IPS-18a (cell line): ENCODE measurements around the gene ATMIN.

Source experiments
- H3K27ac ChIP-seq: one replicate; pipeline ENCODE4 v1.5.1; 2013; ENCODE audit warnings: low read length
- H3K27me3 ChIP-seq: one replicate; pipeline ENCODE4 v1.6.1; 2013; ENCODE audit warnings: mild to moderate bottlenecking, low read length; ENCODE audit not compliant: control insufficient read depth, insufficient read depth
- H3K36me3 ChIP-seq: one replicate; pipeline ENCODE4 v1.6.1; 2013; ENCODE audit warnings: low read depth, low read length; ENCODE audit not compliant: control insufficient read depth
- H3K4me1 ChIP-seq: one replicate; pipeline ENCODE4 v1.6.1; 2013; ENCODE audit warnings: low read depth, low read length; ENCODE audit not compliant: control insufficient read depth
- H3K4me3 ChIP-seq: one replicate; pipeline ENCODE4 v1.5.1; 2013; ENCODE audit warnings: low read length
- H3K9ac ChIP-seq: one replicate; pipeline ENCODE4 v1.6.1; 2013; ENCODE audit warnings: mild to moderate bottlenecking, low read length, moderate library complexity
- H3K9me3 ChIP-seq: one replicate; pipeline ENCODE4 v1.6.1; 2013; ENCODE audit warnings: low read depth, low read length; ENCODE audit not compliant: control insufficient read depth

ATMIN gene

GRCh38 chr16:81035398-81035974 is at the start of gene ATMIN:
Gene ATMIN (plus strand): TSS chr16:81035842. CDS start chr16:81035871, 29 bp downstream.
- no peak within 1 kb of the TSS for H3K27ac ChIP-seq
- peak within 1 kb of the TSS; percentile 90 for H3K4me3 ChIP-seq
- no peaks in the 10 kb centered on the region for H3K9me3 ChIP-seq
- H3K9ac ChIP-seq = peak within 1 kb of the TSS; percentile 84
- H3K36me3 ChIP-seq = peaks cover 8% of the 10 kb centered on the region
- no peaks in the 10 kb centered on the region for H3K27me3 ChIP-seq
- H3K4me1 ChIP-seq = no peaks in the 10 kb centered on the region

GRCh38 chr16:80986557-80986956 is 49.1 kb upstream of the ATMIN start:
- H3K9me3 ChIP-seq = no peaks in the 10 kb centered on the region
- no peak overlapping the region for H3K9ac ChIP-seq
- H3K4me3 ChIP-seq = no peak overlapping the region
- no peak overlapping the region for H3K27ac ChIP-seq
- H3K4me1 ChIP-seq = peaks cover 21% of the 10 kb centered on the region
- H3K27me3 ChIP-seq = peaks cover 22% of the 10 kb centered on the region
- H3K36me3 ChIP-seq = peaks cover 8% of the 10 kb centered on the region

- Histone ChIP-seq H3K4me1 (peaks cover 21% of the 10 kb centered on the region), H3K27me3 (peaks cover 22% of the 10 kb centered on the region), H3K4me3 (no peak overlapping the region), H3K9ac (no peak overlapping the region), H3K9me3 (no peaks in the 10 kb centered on the region), H3K27ac (no peak overlapping the region), H3K36me3 (peaks cover 11% of the 10 kb centered on the region)
These were observed 46.9 kb upstream of the ATMIN start for GRCh38 chr16:80988756-80989155.

DNA sequence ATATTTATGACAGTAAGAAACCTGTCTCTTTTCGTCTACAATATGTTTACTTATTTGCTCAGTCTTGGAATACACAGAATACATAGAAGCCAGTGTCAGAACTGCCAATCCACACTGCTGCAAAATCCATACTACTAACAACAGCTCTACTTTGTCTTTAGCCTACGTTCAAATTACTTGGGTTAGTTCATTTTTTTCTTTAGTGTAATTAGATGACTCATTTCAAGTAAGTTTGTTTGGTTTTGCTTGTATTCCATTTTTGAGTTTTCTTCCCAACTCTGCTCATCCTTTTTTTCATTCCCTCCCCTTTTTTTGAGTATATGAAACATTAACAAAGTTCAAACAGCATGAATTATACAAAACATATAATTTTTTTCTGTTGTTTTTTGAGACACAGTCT is 45.8 kb upstream of the ATMIN start:
- H3K9ac ChIP-seq = no peak overlapping the region
- H3K4me3 ChIP-seq = no peak overlapping the region
- peaks cover 21% of the 10 kb centered on the region for H3K4me1 ChIP-seq
- H3K27me3 ChIP-seq = peaks cover 22% of the 10 kb centered on the region
- H3K27ac ChIP-seq = no peak overlapping the region
- H3K36me3 ChIP-seq = peaks cover 8% of the 10 kb centered on the region
- H3K9me3 ChIP-seq = no peaks in the 10 kb centered on the region

- Histone ChIP-seq H3K4me3 (no peak overlapping the region), H3K9ac (no peak overlapping the region), H3K9me3 (no peaks in the 10 kb centered on the region), H3K4me1 (peaks cover 21% of the 10 kb centered on the region), H3K27me3 (peaks cover 22% of the 10 kb centered on the region), H3K36me3 (peaks cover 6% of the 10 kb centered on the region), H3K27ac (no peak overlapping the region)
These were observed 45.1 kb upstream of the ATMIN start for GRCh38 chr16:80990577-80990976.

DNA sequence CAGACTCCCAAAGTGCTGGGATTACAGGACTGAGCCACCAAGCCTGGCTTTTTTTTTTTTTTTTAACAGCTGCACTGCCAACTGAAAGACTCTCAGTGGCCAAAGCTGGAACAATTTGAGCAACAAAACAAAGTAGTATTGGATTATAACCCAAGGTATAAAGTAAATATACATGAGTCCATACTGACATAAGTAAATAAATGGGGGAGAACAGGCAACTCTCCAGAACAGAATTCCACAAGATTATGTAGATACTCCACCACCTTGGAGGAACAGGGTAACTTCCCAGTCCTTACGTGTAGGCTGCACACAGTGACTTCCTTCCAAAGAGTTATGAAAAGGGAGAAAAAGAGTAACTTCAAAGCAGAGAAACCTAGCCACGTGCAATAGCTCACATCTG is 44.7 kb upstream of the ATMIN start:
- Histone ChIP-seq H3K27ac (no peak overlapping the region), H3K27me3 (peaks cover 22% of the 10 kb centered on the region), H3K4me3 (no peak overlapping the region), H3K4me1 (peaks cover 21% of the 10 kb centered on the region), H3K9ac (no peak overlapping the region), H3K9me3 (no peaks in the 10 kb centered on the region), H3K36me3 (peaks cover 6% of the 10 kb centered on the region)

DNA sequence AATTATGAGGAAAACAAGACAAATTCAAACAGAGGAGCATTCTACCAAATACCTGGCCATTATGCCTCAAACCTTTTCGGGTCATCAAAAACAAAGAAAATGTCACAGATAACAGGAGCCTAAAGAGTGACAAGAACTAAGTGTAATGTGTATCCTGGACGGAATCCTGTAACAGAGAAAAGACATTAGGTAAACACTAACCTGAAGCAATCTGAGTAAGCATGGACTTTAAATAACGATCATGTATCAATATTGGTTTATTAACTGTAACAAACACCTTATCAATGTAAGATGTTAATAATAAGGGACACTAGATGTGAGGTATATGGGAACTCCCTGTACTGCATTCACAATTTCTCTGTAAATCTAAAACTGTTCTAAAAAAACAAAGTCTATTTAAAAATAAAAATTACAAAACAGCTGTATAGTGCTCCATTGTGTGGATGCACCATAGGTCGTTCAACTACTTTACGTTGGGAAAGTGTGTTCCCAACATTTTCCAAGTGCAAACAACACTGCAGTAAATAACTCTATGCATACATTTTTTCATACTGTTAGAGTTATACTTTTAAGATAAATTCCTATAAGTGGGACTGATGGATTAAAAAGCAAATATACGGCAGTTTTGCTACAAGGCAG is 43.7 kb upstream of the ATMIN start:
- peaks cover 12% of the 10 kb centered on the region for H3K27me3 ChIP-seq
- H3K9ac ChIP-seq = no peak overlapping the region
- no peaks in the 10 kb centered on the region for H3K9me3 ChIP-seq
- H3K36me3 ChIP-seq = peaks cover 6% of the 10 kb centered on the region
- peaks cover 13% of the 10 kb centered on the region for H3K4me1 ChIP-seq
- no peak overlapping the region for H3K27ac ChIP-seq
- H3K4me3 ChIP-seq = no peak overlapping the region

- no peaks in the 10 kb centered on the region for H3K9me3 ChIP-seq
- H3K27ac ChIP-seq = no peak overlapping the region
- H3K36me3 ChIP-seq = peaks cover 6% of the 10 kb centered on the region
- peaks cover 7% of the 10 kb centered on the region for H3K4me1 ChIP-seq
- no peak overlapping the region for H3K4me3 ChIP-seq
- H3K27me3 ChIP-seq = peaks cover 7% of the 10 kb centered on the region
- no peak overlapping the region for H3K9ac ChIP-seq
These were observed 42.9 kb upstream of the ATMIN start for GRCh38 chr16:80992676-80993293.

- H3K27me3 ChIP-seq = peaks cover 6% of the 10 kb centered on the region
- H3K4me1 ChIP-seq = peaks cover 2% of the 10 kb centered on the region
- H3K9me3 ChIP-seq = no peaks in the 10 kb centered on the region
- H3K4me3 ChIP-seq = no peak overlapping the region
- no peak overlapping the region for H3K9ac ChIP-seq
- peaks cover 6% of the 10 kb centered on the region for H3K36me3 ChIP-seq
- no peak overlapping the region for H3K27ac ChIP-seq
These were observed 42.3 kb upstream of the ATMIN start for GRCh38 chr16:80993307-80993706.

GRCh38 chr16:80993834-80994233 is 41.8 kb upstream of the ATMIN start:
- Histone ChIP-seq H3K36me3 (peaks cover 6% of the 10 kb centered on the region), H3K4me3 (no peak overlapping the region), H3K27ac (no peak overlapping the region), H3K9me3 (no peaks in the 10 kb centered on the region), H3K4me1 (no peaks in the 10 kb centered on the region), H3K27me3 (peaks cover under 1% of the 10 kb centered on the region), H3K9ac (no peak overlapping the region)

DNA sequence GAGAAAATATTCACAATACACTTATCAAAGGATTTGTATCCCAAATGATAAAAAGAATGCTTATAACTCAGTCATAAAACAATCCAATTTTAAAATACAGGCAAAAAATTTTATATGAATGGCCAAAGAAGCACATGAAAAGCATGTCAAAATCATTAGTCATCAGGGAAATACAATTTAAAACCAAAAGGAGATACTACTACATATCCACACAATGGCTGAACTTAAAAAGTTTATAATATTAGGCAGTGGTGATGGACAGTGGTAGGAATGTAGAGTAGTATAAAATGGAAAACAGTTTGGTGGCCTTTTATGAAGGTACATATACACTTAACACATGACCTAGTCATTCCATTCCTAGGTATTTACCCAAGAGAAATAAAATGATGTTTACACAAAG is 41.2 kb upstream of the ATMIN start:
- H3K36me3 ChIP-seq = peaks cover 6% of the 10 kb centered on the region

DNA sequence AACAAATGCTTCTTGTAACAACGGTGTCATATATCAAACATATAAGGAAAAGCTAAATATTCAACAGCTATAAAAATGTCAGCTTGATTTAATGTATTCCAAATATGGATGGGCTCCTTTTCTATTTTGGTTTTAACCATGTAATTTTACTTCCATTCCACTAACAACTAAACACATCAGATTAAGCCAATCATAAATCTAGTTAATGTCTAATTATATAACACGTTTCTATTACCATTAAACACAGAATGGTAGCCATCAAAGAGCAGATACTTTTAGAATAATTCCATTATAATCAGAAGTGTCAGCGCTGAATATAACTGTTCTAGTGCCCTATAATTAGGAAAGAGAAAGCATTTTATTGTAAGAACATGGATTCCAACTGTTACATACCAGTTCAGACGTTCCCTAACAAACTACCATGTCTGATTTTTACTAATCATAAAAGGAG is 38.9 kb upstream of the ATMIN start:
- Histone ChIP-seq H3K4me1 (no peaks in the 10 kb centered on the region), H3K27me3 (no peaks in the 10 kb centered on the region), H3K4me3 (no peak overlapping the region)

More for the DNA sequence above, 41.2 kb upstream of the ATMIN start:
- Histone ChIP-seq H3K27me3 (no peaks in the 10 kb centered on the region), H3K9me3 (no peaks in the 10 kb centered on the region), H3K9ac (no peak overlapping the region), H3K4me3 (no peak overlapping the region), H3K27ac (no peak overlapping the region), H3K4me1 (no peaks in the 10 kb centered on the region)

More for the DNA sequence above, 38.9 kb upstream of the ATMIN start:
- no peak overlapping the region for H3K9ac ChIP-seq
- no peak overlapping the region for H3K27ac ChIP-seq
- no peaks in the 10 kb centered on the region for H3K9me3 ChIP-seq
- peaks cover under 1% of the 10 kb centered on the region for H3K36me3 ChIP-seq
